NCI-H1930 (cell line): ENCODE results near the gene DNER.

Experiments
- DNase-seq, 2 experiments: peaks; one replicate each; lab custom pipeline; 2025; lab: John Stamatoyannopoulos, UW

The DNER gene

DNA sequence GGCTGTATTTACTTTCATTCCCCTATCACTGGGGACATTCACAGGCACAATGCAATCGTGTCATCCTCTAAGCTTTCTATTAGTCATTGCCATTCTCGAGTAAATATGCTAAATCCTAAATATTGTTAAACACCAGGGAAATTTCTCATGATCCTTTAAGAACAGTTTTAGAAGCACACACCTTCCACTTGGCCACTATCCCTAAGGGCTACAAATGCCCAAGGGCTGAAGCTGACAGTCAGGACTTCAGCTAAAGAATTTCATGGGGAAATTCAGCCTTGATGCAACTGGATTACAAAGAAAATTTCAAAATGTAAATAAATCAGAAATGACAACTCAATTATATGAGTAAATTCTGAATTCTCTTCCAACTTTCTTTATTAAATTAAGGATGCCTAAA is 280.2 kb downstream of the DNER start:
- no peak for DNase-seq

DNA sequence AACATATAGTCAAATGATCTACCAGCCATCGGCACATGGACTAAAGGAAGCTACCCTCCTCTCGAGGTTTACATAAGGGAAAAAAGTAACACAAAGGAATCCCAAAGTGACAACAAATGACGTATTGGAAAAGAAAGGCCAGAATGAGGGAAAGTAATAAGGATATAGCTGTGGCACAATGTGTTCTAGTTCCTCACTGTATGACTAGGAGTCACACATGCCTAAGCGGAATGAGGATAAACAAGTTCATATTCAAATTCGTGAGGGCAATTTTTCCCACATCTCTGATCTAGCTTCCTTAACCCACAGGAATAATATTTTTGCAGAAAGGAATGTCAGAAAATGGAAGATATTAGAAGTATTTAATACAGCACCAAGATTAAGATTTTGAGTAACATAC is 281.0 kb downstream of the DNER start:
- DNase-seq: no peak

DNA sequence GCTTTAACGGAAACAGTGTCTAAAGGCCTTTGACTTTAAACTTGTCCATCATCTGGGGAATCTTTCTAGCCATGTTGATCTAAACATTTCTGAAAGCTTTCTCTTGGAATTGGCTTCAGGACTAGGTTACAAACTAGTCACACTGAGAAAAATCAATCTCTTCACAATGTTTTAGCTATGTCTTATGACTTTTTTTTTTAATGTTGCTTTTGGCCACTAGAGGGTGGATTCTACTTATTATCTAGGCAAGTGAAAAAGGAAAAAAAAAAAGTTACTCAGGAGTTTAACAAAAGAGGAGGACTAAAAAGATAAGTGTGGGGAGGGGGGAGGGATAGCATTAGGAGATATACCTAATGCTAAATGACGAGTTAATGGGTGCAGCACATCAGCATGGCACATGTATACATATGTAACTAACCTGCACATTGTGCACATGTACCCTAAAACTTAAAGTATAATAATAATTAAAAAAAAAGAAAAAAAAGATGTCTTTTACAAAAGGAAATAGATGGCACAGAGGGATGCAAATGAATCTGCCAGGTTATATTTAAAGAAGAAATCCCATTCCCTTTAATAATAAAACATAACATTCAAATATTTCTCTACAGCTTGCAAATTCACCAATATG is 282.9 kb downstream of the DNER start:
- peak in 1 of 2 experiments; percentile 17 for DNase-seq

DNA sequence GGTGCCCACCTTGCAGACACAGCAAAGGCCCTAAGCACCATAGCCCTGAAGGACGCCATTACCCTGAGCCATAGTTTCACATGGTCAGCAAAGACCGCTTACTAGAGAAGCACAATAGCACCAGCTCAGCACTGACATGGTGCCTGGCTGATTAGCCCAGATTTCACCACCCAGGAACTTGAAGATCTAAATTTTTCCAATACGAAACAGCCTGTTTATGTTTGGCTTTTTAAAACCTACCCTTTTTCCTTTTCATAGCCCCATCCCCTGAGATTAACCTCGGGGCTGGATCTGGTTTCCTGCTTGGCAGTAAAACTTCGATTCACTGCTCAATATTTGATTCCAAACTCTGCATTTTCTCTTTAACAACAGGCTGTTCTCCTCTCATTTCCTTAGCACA is 284.8 kb downstream of the DNER start:
- no peak for DNase-seq

DNA sequence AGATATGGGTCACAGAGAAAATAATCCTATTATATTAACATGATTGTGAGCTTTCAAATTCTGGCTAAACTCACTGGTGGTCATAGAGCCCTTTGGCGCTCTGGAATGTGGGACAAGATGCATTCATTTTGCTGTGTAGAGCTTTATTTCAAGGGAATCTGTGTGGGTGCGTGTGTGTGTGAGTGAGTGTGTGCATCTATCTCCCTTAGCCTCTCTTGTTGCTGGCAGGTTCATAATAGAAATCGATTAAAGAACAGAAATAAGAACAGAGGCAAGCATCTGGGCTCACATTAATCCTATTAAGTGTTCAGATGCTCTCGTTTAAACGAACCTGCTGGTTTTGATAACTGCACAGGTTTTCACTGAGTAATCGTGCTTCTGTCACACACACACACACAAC is 287.9 kb downstream of the DNER start:
- no peak for DNase-seq

GRCh38 chr2:229425598-229425997 is 288.8 kb downstream of the DNER start:
- no peak for DNase-seq

GRCh38 chr2:229422063-229422462 is 292.3 kb downstream of the DNER start:
- peak in 1 of 2 experiments; percentile 39 for DNase-seq

- no peak for DNase-seq
Measured at GRCh38 chr2:229419158-229419557, 295.2 kb downstream of the DNER start.

DNA sequence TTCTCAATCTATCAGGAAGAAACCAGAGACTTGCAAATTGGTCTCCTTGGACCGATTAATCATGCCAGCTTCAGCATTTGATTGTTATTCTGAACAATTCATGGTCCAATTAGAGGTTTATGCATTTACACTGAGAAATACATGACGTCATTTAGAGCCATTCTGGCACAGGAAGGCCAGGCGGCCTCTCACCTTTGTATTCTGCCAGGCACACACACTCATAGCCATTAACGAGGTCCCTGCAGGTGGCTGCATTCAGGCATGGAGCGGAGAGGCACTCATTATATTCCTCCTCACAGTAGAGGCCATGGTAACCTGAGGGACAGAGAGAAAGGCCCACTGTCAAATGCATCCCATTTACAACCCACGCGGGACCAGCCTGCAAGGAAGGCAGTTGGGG is 296.4 kb downstream of the DNER start:
- peak; percentile 89 to 91 for DNase-seq

DNA sequence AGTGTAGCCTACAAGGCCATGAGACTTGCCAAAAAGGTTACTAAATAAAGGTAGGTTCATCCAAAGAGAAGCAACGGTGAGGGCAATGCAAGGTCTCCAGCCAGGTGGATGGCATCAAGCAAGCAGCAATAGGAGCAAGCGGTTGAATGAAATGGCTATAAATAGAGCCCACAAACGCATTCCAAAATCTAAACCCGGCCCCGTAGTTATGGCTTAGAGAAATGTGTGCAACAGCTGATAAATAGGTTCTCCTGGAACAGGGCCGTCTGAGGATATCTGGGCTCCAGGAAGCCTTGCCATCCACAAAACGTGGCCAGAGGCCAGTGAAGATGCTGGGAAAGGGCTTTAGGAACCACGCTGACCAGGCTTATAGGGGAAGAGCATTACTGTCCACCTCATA is 297.2 kb downstream of the DNER start:
- DNase-seq: no peak

- DNase-seq: no peak
Measured at GRCh38 chr2:229416116-229416694, 298.1 kb downstream of the DNER start.

GRCh38 chr2:229414631-229415030 is 299.7 kb downstream of the DNER start:
- DNase-seq: no peak

DNA sequence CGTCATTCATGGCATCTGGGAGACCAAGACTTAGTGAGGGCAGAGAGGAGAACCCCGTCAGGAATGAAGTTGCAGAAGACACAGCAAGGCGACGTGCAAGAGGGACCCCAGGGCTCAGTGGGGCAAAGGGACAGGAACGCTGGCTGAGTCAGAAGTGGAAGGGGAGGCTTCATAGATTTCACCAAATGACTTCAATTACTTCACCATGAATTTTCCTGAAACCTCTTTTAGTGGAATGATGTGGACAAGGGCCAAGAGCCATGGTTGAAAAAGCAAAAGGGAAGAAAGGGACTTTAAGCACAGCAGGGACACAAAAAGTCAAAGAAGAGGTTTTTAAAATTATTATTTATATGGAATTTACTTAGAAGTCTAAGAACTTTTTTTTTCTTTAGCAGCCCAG is 301.7 kb downstream of the DNER start:
- DNase-seq: no peak

- DNase-seq: no peak
Measured at GRCh38 chr2:229410946-229411345, 303.4 kb downstream of the DNER start.

DNA sequence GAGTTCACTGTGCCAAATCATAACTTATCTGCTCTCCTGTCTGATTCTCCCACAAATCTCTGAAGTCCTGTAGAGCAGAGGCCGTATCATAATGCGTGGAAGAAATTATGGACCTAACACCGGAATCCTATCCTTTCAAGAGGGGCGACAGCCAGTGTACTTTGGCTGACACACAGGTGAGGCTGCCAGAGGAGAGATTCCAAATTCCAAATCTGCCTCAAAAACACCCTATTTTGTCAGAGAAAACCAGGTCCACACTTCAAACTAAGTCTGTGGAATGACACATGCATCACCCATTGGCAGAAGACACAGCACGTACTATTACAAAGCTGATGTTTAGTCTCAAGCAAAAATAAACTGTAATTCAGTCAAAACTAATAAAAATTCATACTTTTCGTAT is 304.1 kb downstream of the DNER start:
- DNase-seq: no peak

- no peak for DNase-seq
Measured at GRCh38 chr2:229409751-229410181, 304.6 kb downstream of the DNER start.

DNA sequence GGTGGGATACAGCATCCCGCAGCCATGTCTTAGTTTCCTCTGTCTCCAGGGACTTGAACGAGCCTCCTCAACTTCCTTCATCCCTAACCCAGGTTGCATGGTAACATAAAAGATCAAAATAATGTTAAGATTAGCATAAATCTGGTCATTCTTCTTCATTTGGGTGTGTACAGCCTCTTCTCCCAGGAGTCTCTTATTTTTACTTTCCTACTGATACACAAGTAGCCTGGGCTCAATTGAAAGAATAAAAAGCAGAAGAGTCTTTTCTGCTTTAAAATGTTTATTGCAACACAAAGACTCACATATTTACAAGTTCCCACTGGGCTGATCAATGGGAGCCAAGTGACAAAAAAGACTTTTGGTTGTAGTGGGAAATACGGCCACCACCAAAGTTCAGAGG is 305.4 kb downstream of the DNER start:
- no peak for DNase-seq

DNA sequence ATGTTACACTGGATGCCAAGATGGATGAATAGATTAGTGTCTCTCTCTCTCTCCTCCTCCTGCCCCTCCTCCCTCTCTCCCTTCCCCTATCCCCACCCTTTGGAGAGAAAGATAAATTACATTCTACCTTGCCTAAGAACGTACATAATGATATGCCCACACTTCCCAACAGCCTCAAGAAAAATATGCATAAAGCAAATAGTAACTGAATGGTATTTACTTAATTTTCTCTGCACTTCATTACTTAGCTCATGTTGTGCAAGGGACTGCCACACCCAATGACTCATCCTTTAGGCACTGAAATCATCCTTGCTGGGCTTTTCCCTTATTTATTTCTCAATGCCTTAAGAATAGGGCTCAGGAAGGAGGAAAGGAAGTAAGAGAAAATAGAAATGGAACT is 306.0 kb downstream of the DNER start:
- DNase-seq: no peak

GRCh38 chr2:229407170-229407569 is 307.2 kb downstream of the DNER start:
- DNase-seq: no peak

DNA sequence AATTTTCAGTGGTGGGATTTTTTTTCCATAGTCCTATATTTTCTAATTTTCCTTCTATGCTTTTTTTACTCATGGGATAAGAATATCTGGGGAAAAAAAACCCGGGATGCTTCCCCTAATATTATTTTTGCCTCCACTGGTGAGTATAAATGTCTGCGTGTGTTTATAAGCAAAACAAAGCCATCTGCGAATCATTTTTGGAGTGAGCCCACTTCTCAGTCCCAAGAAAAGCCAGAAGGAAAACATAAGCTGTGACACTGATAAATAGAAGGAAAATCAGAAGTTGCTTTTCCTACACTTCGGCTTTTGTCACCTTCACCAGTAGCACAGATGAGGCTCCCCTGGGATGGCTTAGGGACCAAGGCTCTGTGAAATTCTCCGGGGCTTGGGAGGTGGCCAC is 308.6 kb downstream of the DNER start:
- DNase-seq: no peak

DNA sequence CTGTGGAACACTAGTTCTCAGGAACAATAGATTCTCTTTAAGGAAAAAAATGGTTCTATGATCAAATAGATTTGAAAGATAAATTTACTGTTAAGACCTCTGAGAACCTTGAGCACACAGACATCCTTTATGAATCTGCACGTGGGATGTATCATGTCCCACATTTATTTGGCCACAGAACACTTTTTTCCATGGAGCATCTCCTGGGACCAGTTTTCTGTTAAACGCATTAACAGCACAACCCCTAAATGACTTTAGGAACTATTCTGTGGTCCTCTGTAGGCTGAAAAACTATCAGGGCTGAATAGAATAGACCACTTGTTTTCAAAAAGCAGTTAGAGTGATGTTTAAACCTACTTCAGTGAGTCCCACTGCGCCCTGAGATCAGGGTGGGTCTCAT is 311.1 kb downstream of the DNER start:
- no peak for DNase-seq

- no peak for DNase-seq
Measured at GRCh38 chr2:229401171-229401865, 313.0 kb downstream of the DNER start.

DNA sequence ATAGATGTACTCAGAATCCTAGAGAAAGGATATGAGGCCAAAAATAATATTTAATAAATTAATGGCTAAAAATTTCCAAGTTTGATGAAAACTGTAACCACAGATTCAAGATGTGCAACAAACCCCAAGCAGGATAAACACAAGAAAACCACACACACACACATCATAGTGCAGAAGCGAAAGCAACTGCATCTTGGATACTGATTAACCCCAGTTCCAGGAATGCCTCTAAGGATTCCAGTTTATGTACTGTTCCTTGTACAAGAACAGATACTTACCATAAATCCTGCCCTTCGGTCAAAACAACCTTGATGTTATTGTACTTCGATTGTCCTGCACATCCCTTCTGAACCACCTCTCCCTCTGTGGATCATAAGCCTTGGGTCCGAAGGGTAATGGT is 320.4 kb downstream of the DNER start:
- no peak for DNase-seq

DNA sequence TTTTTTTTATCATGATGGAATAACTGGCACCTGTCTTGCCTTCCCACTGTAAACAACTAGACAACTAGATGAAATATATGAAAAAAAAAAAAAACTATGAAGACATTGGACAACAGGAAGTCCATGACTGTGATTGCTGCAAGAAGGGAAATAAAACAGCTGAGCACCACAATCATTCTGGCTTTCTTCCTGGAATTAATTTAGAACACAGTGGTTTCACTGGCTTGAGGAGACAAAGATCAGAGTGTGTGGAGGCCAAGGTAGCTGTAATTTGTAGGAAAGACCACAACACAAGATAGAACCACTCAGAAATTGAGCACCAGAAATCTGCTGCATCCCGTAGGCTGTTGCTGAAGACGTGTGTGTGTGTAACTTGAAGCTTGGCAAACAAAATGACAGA is 322.2 kb downstream of the DNER start:
- DNase-seq: no peak
